ENCODE data around the gene NACA2. TPM values are rescaled to one million over a fixed set of nuclear protein-coding genes. Genes with fewer than 3 reads are reported as not detected.
A peak's percentile ranks its signal among the peaks of the same experiment; 100 is the strongest.

Gene NACA2
- total RNA-seq, 1 experiment from 2014 or later, result not detected

GRCh38 chr17:61556224-61557188 lies 34.5 kb downstream of the NACA2 start:
- TF ChIP-seq JUND (IDR thresholded peaks at IDR 0.05), result peak; percentile 30; the same call in 1 of the 2 replicates
- TF ChIP-seq SP1 (IDR thresholded peaks at IDR 0.05; ENCODE audit: low read depth), result peak; percentile 22; the same call in 1 of the 2 replicates
- TF ChIP-seq ATF3 (IDR thresholded peaks at IDR 0.05), result no peak
- Histone ChIP-seq H3K4me1 (ENCODE audit: control insufficient read depth in 1 of 2, insufficient read depth in 2 of 2, low read length in 2 of 2) (peaks cover 27 to 45% of the 10 kb centered on the region in 2 experiments), H3K27ac (ENCODE audit: low read depth, low read length) (peak overlapping the region; percentile 66), H2AFZ (ENCODE audit: low read depth, low read length, poor library complexity, severe bottlenecking) (peak overlapping the region; percentile 66), H3K36me3 (ENCODE audit: control insufficient read depth in 1 of 2, insufficient read depth in 2 of 2, low read length in 2 of 2) (no peaks in the 10 kb centered on the region), H3K4me3 (replicated peaks in 1 of 2; ENCODE audit: low read depth in 1 of 2, low read length in 2 of 2) (no peak overlapping the region), H3K9me3 (ENCODE audit: control insufficient read depth in 1 of 2, insufficient read depth in 1 of 2, low read depth in 1 of 2, low read length in 2 of 2) (no peaks in the 10 kb centered on the region), H4K20me1 (ENCODE audit: insufficient read depth) (no peaks in the 10 kb centered on the region), H3K4me2 (ENCODE audit: low read length) (peak overlapping the region; percentile 42), H3K9me2 (ENCODE audit: insufficient read depth) (no peaks in the 10 kb centered on the region), H3K27me3 (ENCODE audit: insufficient read depth, low read length) (no peaks in the 10 kb centered on the region), H3K9ac (ENCODE audit: low read length) (no peak overlapping the region), H3K79me2 (ENCODE audit: insufficient read depth, low read length) (no peaks in the 10 kb centered on the region)
- RAD21 ChIA-PET (ENCODE audit: low non-redundant PET in 1 of 2, low total read pairs in 2 of 2, uncharacterized antibody in 2 of 2, unreplicated experiment in 2 of 2), result no interaction called here
- no peak for DNase-seq (ENCODE audit: low read depth, low spot score)
- CTCF ChIA-PET, result interaction anchor here (1.1 to 1.6 kb wide), 3 partner anchors 18 to 553 kb away, joined by 4 to 5 read pairs (median 4); no protein-coding TSS in a partner anchor
- ATAC-seq, result peak; percentile 50
- intact Hi-C loops (cut with micrococcal nuclease), result no loop called here
- no TSS peak for BruUV-seq (replicated peaks)
- POLR2A ChIA-PET, result interaction anchor here (0.7 kb wide), 1 partner anchor 60 kb away, joined by 4 read pairs; no protein-coding TSS in a partner anchor

- Histone ChIP-seq H3K4me1 (ENCODE audit: control insufficient read depth in 1 of 2, insufficient read depth in 2 of 2, low read length in 2 of 2) (peaks cover 32 to 47% of the 10 kb centered on the region in 2 experiments), H3K27me3 (ENCODE audit: insufficient read depth, low read length) (no peaks in the 10 kb centered on the region), H3K9me2 (ENCODE audit: insufficient read depth) (no peaks in the 10 kb centered on the region), H3K4me3 (replicated peaks in 1 of 2; ENCODE audit: low read depth in 1 of 2, low read length in 2 of 2) (no peak overlapping the region), H4K20me1 (ENCODE audit: insufficient read depth) (no peaks in the 10 kb centered on the region), H3K36me3 (ENCODE audit: control insufficient read depth in 1 of 2, insufficient read depth in 2 of 2, low read length in 2 of 2) (no peaks in the 10 kb centered on the region), H2AFZ (ENCODE audit: low read depth, low read length, poor library complexity, severe bottlenecking) (peak overlapping the region; percentile 36), H3K27ac (ENCODE audit: low read depth, low read length) (peak overlapping the region; percentile 66), H3K79me2 (ENCODE audit: insufficient read depth, low read length) (no peaks in the 10 kb centered on the region), H3K4me2 (ENCODE audit: low read length) (no peak overlapping the region), H3K9ac (ENCODE audit: low read length) (no peak overlapping the region), H3K9me3 (ENCODE audit: control insufficient read depth in 1 of 2, insufficient read depth in 1 of 2, low read depth in 1 of 2, low read length in 2 of 2) (no peaks in the 10 kb centered on the region)
- no TSS peak for BruUV-seq (replicated peaks)
- ChIA-PET POLR2A (no interaction called here), CTCF (no interaction called here), RAD21 (ENCODE audit: low non-redundant PET in 1 of 2, low total read pairs in 2 of 2, uncharacterized antibody in 2 of 2, unreplicated experiment in 2 of 2) (no interaction called here)
- intact Hi-C loops (cut with micrococcal nuclease), result no loop called here
- DNase-seq (ENCODE audit: low read depth, low spot score) (no peak), ATAC-seq (no peak)
- no peak for TF ChIP-seq FOSL1 (IDR thresholded peaks at IDR 0.05; ENCODE audit: low read depth)
- no peak for TF ChIP-seq ZFX (IDR thresholded peaks at IDR 0.05)
- TF ChIP-seq SP1 (IDR thresholded peaks at IDR 0.05; ENCODE audit: low read depth), result no peak
- TF ChIP-seq SRF (IDR thresholded peaks at IDR 0.05; ENCODE audit: low read depth), result no peak
- TF ChIP-seq CEBPB (IDR thresholded peaks at IDR 0.05; ENCODE audit: low read depth), result peak; percentile 49; the same call in 1 of the 2 replicates
- TF ChIP-seq EZH2 (IDR thresholded peaks at IDR 0.05), result no peak
These were observed 35.9 kb downstream of the NACA2 start for GRCh38 chr17:61555127-61555566.
